ENCODE measurements around the gene MMEL1. TPM values are rescaled to one million over a fixed set of nuclear protein-coding genes. Genes with fewer than 3 reads are reported as not detected.

The MMEL1 gene
- total RNA-seq, 1 experiment from 2014 or later: 0.46 TPM

- intact Hi-C loops (cut with micrococcal nuclease; ENCODE audit: unreplicated experiment): no loop called here
- no peak for TF ChIP-seq POLR2AphosphoS5 (IDR thresholded peaks at IDR 0.05; ENCODE audit: low read depth, low read length)
- no peak for TF ChIP-seq TCF7L2 (IDR thresholded peaks at IDR 0.05; ENCODE audit: low read depth, low read length)
- no peak for TF ChIP-seq SIN3A (IDR thresholded peaks at IDR 0.05; ENCODE audit: borderline replicate concordance, insufficient read depth, low read depth, low read length)
- no peak for TF ChIP-seq REST (IDR thresholded peaks at IDR 0.05; ENCODE audit: insufficient read depth in 1 of 2, low read depth in 2 of 2, low read length in 1 of 2)
- TF ChIP-seq CTCF (IDR thresholded peaks at IDR 0.05): no peak
- no TSS peak for BruUV-seq (replicated peaks)
- in situ Hi-C loops (cut with HindIII; ENCODE audit: low pct_unique_long_range_greater_than_20kb, low sequenced_read_pairs): no loop called here
- ATAC-seq: no peak
- Histone ChIP-seq H3K4me1 (ENCODE audit: control insufficient read depth, insufficient read depth, low read length) (no peaks in the 10 kb centered on the region; the same call in 1 of the 2 replicates), H3K27me3 (ENCODE audit: control insufficient read depth, insufficient read depth, low read length) (no peaks in the 10 kb centered on the region), H3K4me3 (ENCODE audit: low read depth in 2 of 2, low read length in 2 of 2) (no peak overlapping the region), H3K27ac (ENCODE audit: low read length) (no peak overlapping the region), H3K36me3 (ENCODE audit: control insufficient read depth, insufficient read depth, low read length) (no peaks in the 10 kb centered on the region), H3K9me3 (ENCODE audit: control insufficient read depth, insufficient read depth, low read depth, low read length) (peaks cover 10% of the 10 kb centered on the region; the same call in 1 of the 2 replicates)
- DNase-seq (ENCODE audit: low read depth, low spot score): no peak
- POLR2A ChIA-PET: no interaction called here
- CTCF ChIA-PET: no interaction called here
Measured at GRCh38 chr1:2575801-2576663, 56.8 kb downstream of the MMEL1 start.

- CTCF ChIA-PET: interaction anchor here (0.5 kb wide), 1 partner anchor 73 kb away, joined by 3 read pairs; no protein-coding TSS in a partner anchor
- Histone ChIP-seq H3K27ac (ENCODE audit: low read length) (no peak overlapping the region), H3K9me3 (ENCODE audit: control insufficient read depth, insufficient read depth, low read depth, low read length) (peaks cover 10% of the 10 kb centered on the region; the same call in 1 of the 2 replicates), H3K27me3 (ENCODE audit: control insufficient read depth, insufficient read depth, low read length) (no peaks in the 10 kb centered on the region), H3K4me1 (ENCODE audit: control insufficient read depth, insufficient read depth, low read length) (no peaks in the 10 kb centered on the region; the same call in 1 of the 2 replicates), H3K4me3 (ENCODE audit: low read depth in 2 of 2, low read length in 2 of 2) (no peak overlapping the region), H3K36me3 (ENCODE audit: control insufficient read depth, insufficient read depth, low read length) (no peaks in the 10 kb centered on the region)
- no TSS peak for BruUV-seq (replicated peaks)
- no peak for DNase-seq (ENCODE audit: low read depth, low spot score)
- POLR2A ChIA-PET: no interaction called here
- in situ Hi-C loops (cut with HindIII; ENCODE audit: low pct_unique_long_range_greater_than_20kb, low sequenced_read_pairs) (no loop called here), intact Hi-C loops (cut with micrococcal nuclease; ENCODE audit: unreplicated experiment) (no loop called here)
- ATAC-seq: no peak
- TF ChIP-seq SIN3A (IDR thresholded peaks at IDR 0.05; ENCODE audit: borderline replicate concordance, insufficient read depth, low read depth, low read length) (no peak), TCF7L2 (IDR thresholded peaks at IDR 0.05; ENCODE audit: low read depth, low read length) (no peak), POLR2AphosphoS5 (IDR thresholded peaks at IDR 0.05; ENCODE audit: low read depth, low read length) (no peak), REST (IDR thresholded peaks at IDR 0.05; ENCODE audit: insufficient read depth in 1 of 2, low read depth in 2 of 2, low read length in 1 of 2) (no peak), CTCF (IDR thresholded peaks at IDR 0.05) (no peak)
Measured at GRCh38 chr1:2574350-2574749, 58.5 kb downstream of the MMEL1 start.

All from Panc1 (cell line).